ENCODE results near the gene SLC28A2.
"Not testable (repeated sequence)": the region's sequence is repeated elsewhere in the genome, so short reads cannot be mapped to it uniquely, and the experiment has no call there.

The SLC28A2 gene

GRCh38 chr15:45251888-45252287, at the start of gene SLC28A2:
Gene SLC28A2 (plus strand): TSS chr15:45252234. CDS start chr15:45253216, 982 bp downstream.
- no peak for DNase-seq (ENCODE audit: low read depth in 2 of 3, low spot score in 1 of 3)

- DNase-seq (ENCODE audit: low read depth in 2 of 3, low spot score in 1 of 3) = no peak
Observed at GRCh38 chr15:45203182-45203581, 48.9 kb upstream of the SLC28A2 start.

- peak in 2 of 3 donors; percentile 60 to 77 for DNase-seq (ENCODE audit: low read depth in 2 of 3, low spot score in 1 of 3)
Observed at GRCh38 chr15:45205192-45205591, 46.8 kb upstream of the SLC28A2 start.

- DNase-seq (ENCODE audit: low read depth in 2 of 3, low spot score in 1 of 3) = no peak
Observed at GRCh38 chr15:45212493-45212892, 39.5 kb upstream of the SLC28A2 start.

GRCh38 chr15:45221053-45221599, 30.9 kb upstream of the SLC28A2 start:
- DNase-seq (ENCODE audit: low read depth in 2 of 3, low spot score in 1 of 3) = no peak

GRCh38 chr15:45221967-45222366, 30.1 kb upstream of the SLC28A2 start:
- DNase-seq (ENCODE audit: low read depth in 2 of 3, low spot score in 1 of 3) = no peak

GRCh38 chr15:45224621-45225217, 27.3 kb upstream of the SLC28A2 start:
- DNase-seq (ENCODE audit: low read depth in 2 of 3, low spot score in 1 of 3) = no peak

- no peak for DNase-seq (ENCODE audit: low read depth in 2 of 3, low spot score in 1 of 3)
Observed at GRCh38 chr15:45225506-45226273, 26.3 kb upstream of the SLC28A2 start.

- DNase-seq (ENCODE audit: low read depth in 2 of 3, low spot score in 1 of 3) = no peak
Observed at GRCh38 chr15:45228931-45229330, 23.1 kb upstream of the SLC28A2 start.

GRCh38 chr15:45230245-45230965, 21.6 kb upstream of the SLC28A2 start:
- DNase-seq (ENCODE audit: low read depth in 2 of 3, low spot score in 1 of 3) = no peak

- no peak for DNase-seq (ENCODE audit: low read depth in 2 of 3, low spot score in 1 of 3)
Observed at GRCh38 chr15:45231132-45231531, 20.9 kb upstream of the SLC28A2 start.

- DNase-seq (ENCODE audit: low read depth in 2 of 3, low spot score in 1 of 3) = no peak
Observed at GRCh38 chr15:45231864-45232562, 20.0 kb upstream of the SLC28A2 start.

- DNase-seq (ENCODE audit: low read depth in 2 of 3, low spot score in 1 of 3) = no peak
Observed at GRCh38 chr15:45234562-45235235, 17.3 kb upstream of the SLC28A2 start.

GRCh38 chr15:45236806-45237205, 15.2 kb upstream of the SLC28A2 start:
- DNase-seq (ENCODE audit: low read depth in 2 of 3, low spot score in 1 of 3) = not testable (repeated sequence)

- DNase-seq (ENCODE audit: low read depth in 2 of 3, low spot score in 1 of 3) = no peak
Observed at GRCh38 chr15:45242289-45242688, 9.7 kb upstream of the SLC28A2 start.

GRCh38 chr15:45249125-45249780, 2.8 kb upstream of the SLC28A2 start:
- DNase-seq (ENCODE audit: low read depth in 2 of 3, low spot score in 1 of 3) = no peak

- no peak for DNase-seq (ENCODE audit: low read depth in 2 of 3, low spot score in 1 of 3)
Observed at GRCh38 chr15:45253330-45253729, 1.3 kb downstream of the SLC28A2 start.

- no peak for DNase-seq (ENCODE audit: low read depth in 2 of 3, low spot score in 1 of 3)
Observed at GRCh38 chr15:45254405-45254804, 2.4 kb downstream of the SLC28A2 start.

GRCh38 chr15:45254824-45255223, 2.8 kb downstream of the SLC28A2 start:
- not testable (repeated sequence) for DNase-seq (ENCODE audit: low read depth in 2 of 3, low spot score in 1 of 3)

- DNase-seq (ENCODE audit: low read depth in 2 of 3, low spot score in 1 of 3) = no peak
Observed at GRCh38 chr15:45259796-45260195, 7.8 kb downstream of the SLC28A2 start.

Measured in stimulated activated CD4-positive, alpha-beta T cell treated with anti-CD3 and anti-CD28 coated beads, Interleukin-12 subunit alpha, Interleukin-12 subunit beta, amount 100 ng/mL, for 48 hours (primary cell).